OCI-LY3 (cell line): ENCODE results near the gene WWOX.

Experiments used
- EZH2phosphoT487 ChIP-seq: fragments of 200-600 bp; shearing (Covaris generic); IDR thresholded peaks from 2 replicates; pipeline ENCODE4 v1.6.1; 2018; ENCODE audit warnings: antibody characterized with exemption, mixed run types, low read depth
- TF ChIP-seq, protein P1 (sequence below): fragments of 200-600, 300-600 bp; sonication (generic); IDR thresholded peaks from 2 replicates; pipeline ENCODE4 v1.5.1; 2014; ENCODE audit warnings: antibody characterized with exemption, low read length, low read depth

DNA sequence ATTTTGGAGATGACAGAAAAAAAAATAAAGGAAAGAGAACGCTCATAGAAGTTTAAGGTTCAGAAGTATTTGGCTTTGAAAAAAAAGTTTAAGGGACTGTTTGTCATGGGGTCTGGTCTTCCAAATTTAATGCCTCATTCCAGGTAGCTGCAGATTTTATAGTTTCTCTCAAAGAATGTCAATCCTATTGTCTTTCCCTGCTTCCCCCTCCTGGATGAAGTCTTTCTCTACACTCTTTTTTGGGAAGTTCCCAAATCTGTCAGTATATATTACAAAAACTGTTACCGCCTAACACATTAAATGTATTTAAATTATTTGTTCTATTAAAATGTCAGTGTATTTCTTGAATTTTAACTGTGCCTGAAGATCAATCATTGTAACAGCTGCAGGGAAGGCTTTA lies 1043.6 kb downstream of the WWOX start:
- TF ChIP-seq, protein P1, sequence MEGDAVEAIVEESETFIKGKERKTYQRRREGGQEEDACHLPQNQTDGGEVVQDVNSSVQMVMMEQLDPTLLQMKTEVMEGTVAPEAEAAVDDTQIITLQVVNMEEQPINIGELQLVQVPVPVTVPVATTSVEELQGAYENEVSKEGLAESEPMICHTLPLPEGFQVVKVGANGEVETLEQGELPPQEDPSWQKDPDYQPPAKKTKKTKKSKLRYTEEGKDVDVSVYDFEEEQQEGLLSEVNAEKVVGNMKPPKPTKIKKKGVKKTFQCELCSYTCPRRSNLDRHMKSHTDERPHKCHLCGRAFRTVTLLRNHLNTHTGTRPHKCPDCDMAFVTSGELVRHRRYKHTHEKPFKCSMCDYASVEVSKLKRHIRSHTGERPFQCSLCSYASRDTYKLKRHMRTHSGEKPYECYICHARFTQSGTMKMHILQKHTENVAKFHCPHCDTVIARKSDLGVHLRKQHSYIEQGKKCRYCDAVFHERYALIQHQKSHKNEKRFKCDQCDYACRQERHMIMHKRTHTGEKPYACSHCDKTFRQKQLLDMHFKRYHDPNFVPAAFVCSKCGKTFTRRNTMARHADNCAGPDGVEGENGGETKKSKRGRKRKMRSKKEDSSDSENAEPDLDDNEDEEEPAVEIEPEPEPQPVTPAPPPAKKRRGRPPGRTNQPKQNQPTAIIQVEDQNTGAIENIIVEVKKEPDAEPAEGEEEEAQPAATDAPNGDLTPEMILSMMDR: no peak
- no peak for TF ChIP-seq EZH2phosphoT487
